ENCODE measurements around the gene C1D.
"Not testable (repeated sequence)": the region's sequence is repeated elsewhere in the genome, so short reads cannot be mapped to it uniquely, and the experiment has no call there.

The C1D gene

GRCh38 chr2:67994716-67995115 is 68.1 kb downstream of the C1D start:
- TF ChIP-seq POLR2A (IDR thresholded peaks at IDR 0.05; ENCODE audit: low read depth, low read length) (no peak), TAF1 (IDR thresholded peaks at IDR 0.05; ENCODE audit: low read depth, low read length) (no peak), SPI1 (IDR thresholded peaks at IDR 0.05; ENCODE audit: low read depth, low read length) (no peak), POU2F2 (IDR thresholded peaks at IDR 0.05; ENCODE audit: low read depth, low read length) (no peak), PAX5 (IDR thresholded peaks at IDR 0.05; ENCODE audit: insufficient read depth, low read length, severe bottlenecking) (no peak), POLR2AphosphoS5 (IDR thresholded peaks at IDR 0.05; ENCODE audit: low read depth, low read length) (no peak)
- DNase-seq (ENCODE audit: insufficient read length, low spot score), result no peak
- no peak for FAIRE-seq

GRCh38 chr2:67994069-67994468 is 68.7 kb downstream of the C1D start:
- DNase-seq (ENCODE audit: insufficient read length, low spot score); FAIRE-seq: not testable (repeated sequence)

- no peak for DNase-seq (ENCODE audit: insufficient read length, low spot score)
- TF ChIP-seq POLR2A (IDR thresholded peaks at IDR 0.05; ENCODE audit: low read depth, low read length) (no peak), PAX5 (IDR thresholded peaks at IDR 0.05; ENCODE audit: insufficient read depth, low read length, severe bottlenecking) (no peak), TAF1 (IDR thresholded peaks at IDR 0.05; ENCODE audit: low read depth, low read length) (no peak), POLR2AphosphoS5 (IDR thresholded peaks at IDR 0.05; ENCODE audit: low read depth, low read length) (no peak), SPI1 (IDR thresholded peaks at IDR 0.05; ENCODE audit: low read depth, low read length) (no peak), POU2F2 (IDR thresholded peaks at IDR 0.05; ENCODE audit: low read depth, low read length) (no peak)
- FAIRE-seq, result no peak
These were observed 69.5 kb downstream of the C1D start for GRCh38 chr2:67993329-67993728.

- TF ChIP-seq TAF1 (IDR thresholded peaks at IDR 0.05; ENCODE audit: low read depth, low read length) (no peak), POU2F2 (IDR thresholded peaks at IDR 0.05; ENCODE audit: low read depth, low read length) (no peak), SPI1 (IDR thresholded peaks at IDR 0.05; ENCODE audit: low read depth, low read length) (no peak), POLR2AphosphoS5 (IDR thresholded peaks at IDR 0.05; ENCODE audit: low read depth, low read length) (no peak), POLR2A (IDR thresholded peaks at IDR 0.05; ENCODE audit: low read depth, low read length) (no peak), PAX5 (IDR thresholded peaks at IDR 0.05; ENCODE audit: insufficient read depth, low read length, severe bottlenecking) (no peak)
- DNase-seq (ENCODE audit: insufficient read length, low spot score), result no peak
- no peak for FAIRE-seq
These were observed 71.3 kb downstream of the C1D start for GRCh38 chr2:67991456-67991855.

All from GM12891 (cell line).